Measurements from ENCODE around the gene C10orf90. TPM values are rescaled to one million over a fixed set of nuclear protein-coding genes. Genes with fewer than 3 reads are reported as not detected.

C10orf90 gene, protein sequence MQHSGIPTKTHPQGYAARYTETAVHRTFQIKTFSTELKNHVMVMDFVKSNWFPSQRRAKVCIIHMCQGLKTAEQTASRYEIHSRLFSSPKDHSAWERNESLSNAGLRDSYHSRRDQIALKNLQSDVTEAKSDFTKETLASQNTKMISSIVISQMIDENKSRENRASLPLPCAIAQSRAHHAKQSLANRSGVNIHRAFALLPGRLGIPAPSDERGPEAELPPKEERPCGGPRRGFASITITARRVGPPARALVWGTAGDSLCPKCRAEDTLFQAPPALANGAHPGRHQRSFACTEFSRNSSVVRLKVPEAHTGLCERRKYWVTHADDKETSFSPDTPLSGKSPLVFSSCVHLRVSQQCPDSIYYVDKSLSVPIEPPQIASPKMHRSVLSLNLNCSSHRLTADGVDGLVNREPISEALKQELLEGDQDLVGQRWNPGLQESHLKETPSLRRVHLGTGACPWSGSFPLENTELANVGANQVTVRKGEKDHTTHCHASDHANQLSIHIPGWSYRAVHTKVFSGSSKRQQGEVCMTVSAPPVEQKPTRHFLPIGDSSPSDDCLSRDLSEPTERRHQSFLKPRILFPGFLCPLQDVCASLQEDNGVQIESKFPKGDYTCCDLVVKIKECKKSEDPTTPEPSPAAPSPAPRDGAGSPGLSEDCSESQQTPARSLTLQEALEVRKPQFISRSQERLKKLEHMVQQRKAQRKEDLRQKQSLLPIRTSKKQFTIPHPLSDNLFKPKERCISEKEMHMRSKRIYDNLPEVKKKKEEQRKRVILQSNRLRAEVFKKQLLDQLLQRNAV
- total RNA-seq, result under 1 TPM in 1 of 2 donors, not detected in 1; 0.33 TPM
- polyA plus RNA-seq (2013, experiment 1 of 2), result not detected
- polyA plus RNA-seq (2013, experiment 2 of 2), result not detected
- long read RNA-seq, experiment 1, result 0 reads
- long read RNA-seq, experiment 2, partial matches to known transcripts, result 0 of 1 reads
- long read RNA-seq, experiment 2, other reads (novel, unspliced or antisense), result 1 of 1 reads
- long read RNA-seq, experiment 3, partial matches to known transcripts, result 0 of 5 reads
- long read RNA-seq, experiment 3, other reads (novel, unspliced or antisense), result 5 of 5 reads
- long read RNA-seq, experiment 4, partial matches to known transcripts, result 0 of 1 reads
- long read RNA-seq, experiment 4, other reads (novel, unspliced or antisense), result 0 of 1 reads

DNA sequence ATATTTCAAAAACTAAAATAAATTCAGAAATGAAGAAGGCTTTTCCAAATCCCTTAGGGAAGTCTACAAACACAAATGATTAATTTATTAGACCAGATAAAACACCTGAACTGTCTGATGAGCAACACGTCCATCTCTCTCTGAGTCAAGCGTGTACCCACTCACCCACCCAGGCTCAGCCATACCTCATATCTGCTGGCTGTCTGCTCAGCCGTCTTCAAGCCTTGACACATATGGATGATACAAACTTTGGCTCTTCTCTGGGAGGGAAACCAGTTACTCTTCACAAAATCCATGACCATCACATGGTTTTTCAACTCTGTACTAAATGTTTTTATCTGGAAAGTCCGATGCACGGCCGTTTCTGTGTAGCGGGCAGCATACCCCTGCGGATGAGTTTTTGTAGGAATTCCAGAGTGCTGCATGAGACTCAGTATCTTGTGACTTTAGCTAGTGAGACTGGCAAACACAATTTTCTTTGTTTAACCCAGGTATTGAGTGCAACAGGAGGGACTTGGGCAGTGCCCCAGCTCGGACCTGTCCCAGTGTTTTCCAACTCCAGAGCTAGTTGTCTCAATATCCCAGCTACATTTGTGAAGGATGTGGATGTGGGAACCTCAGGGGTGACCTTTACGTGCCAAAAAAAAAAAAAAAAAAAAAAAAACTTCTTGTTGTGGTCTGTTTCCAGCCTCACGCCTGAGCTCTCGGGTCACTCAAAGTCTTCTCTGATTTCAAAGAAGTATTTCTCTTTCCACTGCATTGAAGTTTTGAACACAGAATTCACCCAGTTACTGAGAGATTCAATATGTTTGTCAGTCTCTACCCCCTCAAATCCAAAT lies at the start of gene C10orf90:
TSS of gene C10orf90 (minus strand) at position 638 of the 839 bp plus-strand sequence. CDS start at position 425, 213 bp downstream.
- no peak for DNase-seq
- 92 to 95% methylated on average over 10 to 12 of the region's 12 CpGs for WGBS, 2 experiments (ENCODE audit: insufficient coverage in 1 of 2, insufficient read length in 1 of 2)
- Histone ChIP-seq H3K4me3 (ENCODE audit: low read length) (no peak within 1 kb of the TSS), H3K27ac (ENCODE audit: low read depth, low read length) (no peak within 1 kb of the TSS), H3K27me3 (ENCODE audit: control insufficient read depth, insufficient read depth, low read length, poor library complexity, severe bottlenecking) (no peaks in the 10 kb centered on the region), H3K4me1 (ENCODE audit: control insufficient read depth, insufficient read depth, low read length) (no peaks in the 10 kb centered on the region), H3K9me3 (ENCODE audit: control insufficient read depth, low read length) (no peaks in the 10 kb centered on the region), H3K9ac (ENCODE audit: extremely low read depth, low read length, poor library complexity, severe bottlenecking) (no peak within 1 kb of the TSS), H3K36me3 (ENCODE audit: control insufficient read depth, insufficient read depth, low read length) (no peaks in the 10 kb centered on the region)
- H3K9me3 Mint-ChIP-seq, result peaks cover 4% of the 10 kb centered on the region
- no peak within 1 kb of the TSS for H3K27ac Mint-ChIP-seq
- peaks cover 19% of the 10 kb centered on the region for H3K4me1 Mint-ChIP-seq
- no peak within 1 kb of the TSS for H3K4me3 Mint-ChIP-seq
- no peaks in the 10 kb centered on the region for H3K27me3 Mint-ChIP-seq (ENCODE audit: insufficient read depth)
- TF ChIP-seq CTCF (conservative IDR thresholded peaks at IDR 0.05), result no peak
- no peaks in the 10 kb centered on the region for H3K36me3 Mint-ChIP-seq (ENCODE audit: low read depth)

DNA sequence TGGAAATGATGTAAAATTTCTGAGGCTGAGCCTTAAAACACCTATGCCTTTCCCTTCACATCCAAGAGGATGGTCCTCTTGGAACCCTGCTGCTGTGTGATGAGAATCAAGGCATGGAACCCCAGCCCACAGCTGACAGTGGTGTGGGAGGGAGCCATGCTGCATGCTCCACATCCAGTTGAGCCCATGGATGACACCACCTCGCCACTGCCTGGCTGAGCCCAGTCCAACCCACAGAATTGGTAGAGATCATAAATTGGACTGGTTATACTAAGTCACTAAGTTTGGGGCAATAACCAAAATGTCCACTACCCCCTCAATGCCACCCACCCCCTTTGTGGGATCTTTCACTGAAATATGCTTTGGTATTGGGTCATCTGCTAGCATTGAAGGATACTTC lies 45.9 kb upstream of the C10orf90 start:
- Mint-ChIP-seq H3K27me3 (ENCODE audit: insufficient read depth) (peaks cover under 1% of the 10 kb centered on the region), H3K4me1 (no peaks in the 10 kb centered on the region), H3K36me3 (ENCODE audit: low read depth) (no peaks in the 10 kb centered on the region), H3K9me3 (peaks cover 12% of the 10 kb centered on the region), H3K4me3 (no peak overlapping the region), H3K27ac (no peak overlapping the region)
- Histone ChIP-seq H3K9me3 (ENCODE audit: control insufficient read depth, low read length) (no peaks in the 10 kb centered on the region), H3K9ac (ENCODE audit: extremely low read depth, low read length, poor library complexity, severe bottlenecking) (no peak overlapping the region), H3K4me1 (ENCODE audit: control insufficient read depth, insufficient read depth, low read length) (no peaks in the 10 kb centered on the region), H3K4me3 (ENCODE audit: low read length) (no peak overlapping the region), H3K27me3 (ENCODE audit: control insufficient read depth, insufficient read depth, low read length, poor library complexity, severe bottlenecking) (no peaks in the 10 kb centered on the region), H3K27ac (ENCODE audit: low read depth, low read length) (no peak overlapping the region), H3K36me3 (ENCODE audit: control insufficient read depth, insufficient read depth, low read length) (no peaks in the 10 kb centered on the region)
- DNase-seq, result no peak
- 92% methylated on average over 1 of the region's 1 CpG; no CpG with 5 or more reads in 1 of the 2 experiments for WGBS, 2 experiments (ENCODE audit: insufficient coverage in 1 of 2, insufficient read length in 1 of 2)
- no peak for TF ChIP-seq CTCF (conservative IDR thresholded peaks at IDR 0.05)

All from endodermal cell (in vitro differentiated cells).